Gastroesophageal sphincter (tissue), 4 donors: Measurements from ENCODE around the gene TOE1. TPM values are rescaled to one million over a fixed set of nuclear protein-coding genes. Genes with fewer than 3 reads are reported as not detected.

ENCODE experiments used
- ATAC-seq: fragments of 150-250 bp; one replicate; pipeline ENCODE4 v1.9.1; 2016; ENCODE audit warnings: mild to moderate bottlenecking, moderate library complexity
- H3K27ac ChIP-seq, 4 donors: fragments of 200-600 bp; sonication (generic) in 3 of 4; 1 replicate in 3 of 4; 2 replicates in 1 of 4; pipeline ENCODE4 v1.5.1; 2016 to 2019
- H3K27me3 ChIP-seq: fragments of 200-600 bp; sonication (generic); one replicate; pipeline ENCODE4 v1.5.1; 2019
- H3K36me3 ChIP-seq, 2 donors: fragments of 200-600 bp; sonication (generic); one replicate each; pipeline ENCODE4 v1.5.1; 2019; ENCODE audit warnings: control low read depth in 1 of 2
- H3K4me1 ChIP-seq, 3 donors: fragments of 200-600 bp; sonication (generic); 1 replicate in 2 of 3; 2 replicates in 1 of 3; pipeline ENCODE4 v1.5.1; 2016 to 2019; ENCODE audit warnings: control low read depth in 2 of 3
- H3K4me3 ChIP-seq, 2 donors: fragments of 200-600 bp; sonication (generic); one replicate each; pipeline ENCODE4 v1.5.1; 2019; ENCODE audit warnings: mild to moderate bottlenecking in 1 of 2, moderate library complexity in 1 of 2
- H3K9me3 ChIP-seq, 3 donors: fragments of 200-600 bp; sonication (generic); one replicate each; pipeline ENCODE4 v1.5.1; 2017 to 2019; ENCODE audit warnings: control low read depth in 2 of 3
- EP300 ChIP-seq: sonication (generic); formaldehyde crosslinking; IDR thresholded peaks from one replicate; pipeline ENCODE4 v1.6.1; 2017; ENCODE audit warnings: antibody characterized with exemption, mild to moderate bottlenecking
- POLR2A ChIP-seq, 2 donors: fragments of 450-650 bp; IDR thresholded peaks; one replicate each; pipeline ENCODE4 v1.6.1; 2017; ENCODE audit warnings: antibody characterized with exemption in 2 of 2, mild to moderate bottlenecking in 2 of 2, moderate library complexity in 1 of 2
- POLR2AphosphoS5 ChIP-seq: sonication (generic); formaldehyde crosslinking; IDR thresholded peaks from one replicate; pipeline ENCODE4 v1.6.1; 2017; ENCODE audit warnings: antibody characterized with exemption
- WGBS, 2 donors: methylation state at CpG; one replicate each; pipeline ENCODE4 v1.1.5; 2018; ENCODE audit warnings: low coverage in 1 of 2; 5-methylcytosine and 5-hydroxymethylcytosine counted together
- total RNA-seq, 4 donors: library from RNA; depleted of rRNA; stranded (reverse); fragments of >200 nt; gene quantifications; one replicate each; pipeline ENCODE4 v1.1.0, GENCODE V29; 2016
- TF ChIP-seq, protein P1 (sequence below), 4 experiments: fragments of 200-600 bp in 2 of 4; fragments of 450-650 bp in 2 of 4; sonication (generic) in 1 of 4; IDR thresholded peaks; one replicate each; pipeline ENCODE4 v1.5.1; 2017 to 2019; ENCODE audit warnings: antibody characterized with exemption in 4 of 4, mild to moderate bottlenecking in 2 of 4, moderate library complexity in 2 of 4

Gene TOE1
- total RNA-seq, 4 donors from 2014 or later = 7.0 to 9.9 (median 8.4) TPM

DNA sequence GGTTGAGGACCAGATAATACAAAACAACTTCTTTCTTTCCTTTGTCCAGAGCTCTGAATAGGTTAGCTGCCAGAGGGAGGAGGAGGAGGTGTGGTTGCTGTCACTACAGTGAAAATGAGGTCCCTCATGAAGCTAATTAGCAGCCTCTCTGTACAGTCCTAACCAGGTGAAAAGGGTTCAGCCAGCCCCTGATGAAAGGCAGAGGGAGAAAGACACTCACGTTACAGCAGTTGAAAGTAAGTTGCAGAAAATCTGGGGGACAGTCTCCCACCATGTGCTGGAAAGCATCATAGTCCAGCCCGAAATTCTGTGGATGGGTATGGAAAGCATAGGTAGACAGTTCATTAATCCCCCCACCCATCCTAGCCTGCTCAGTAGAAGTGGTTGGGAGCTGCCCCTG lies 6.5 kb downstream of the TOE1 start:
- no peak for ATAC-seq

DNA sequence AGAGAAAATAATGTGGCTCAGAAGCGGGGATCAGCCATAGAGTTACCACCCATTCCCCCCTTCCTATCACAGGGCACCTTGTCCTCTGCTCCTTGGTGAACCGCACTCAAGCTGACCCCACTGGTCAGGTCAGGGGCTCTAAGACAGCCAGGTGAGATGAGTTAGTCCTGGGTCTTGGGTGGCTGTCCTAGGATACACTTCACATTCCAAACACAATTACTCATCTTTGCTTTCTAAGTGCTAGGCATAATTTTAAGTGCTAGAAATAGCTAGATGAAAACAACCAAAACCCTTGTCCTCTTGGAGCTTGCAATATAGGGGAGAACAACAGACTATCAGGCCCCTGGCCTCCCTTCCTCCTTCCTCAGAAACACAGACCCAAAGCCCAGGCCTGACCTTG lies 8.1 kb downstream of the TOE1 start:
- Histone ChIP-seq H3K9me3 (no peaks in the 10 kb centered on the region), H3K27ac (peak overlapping the region; percentile 66 to 74 (median 72)), H3K4me1 (peaks cover 15 to 28% (median 18%) of the 10 kb centered on the region in 3 donors), H3K27me3 (no peaks in the 10 kb centered on the region), H3K36me3 (peaks cover 0 to 37% of the 10 kb centered on the region in 2 donors), H3K4me3 (no peak overlapping the region)
- TF ChIP-seq POLR2A (IDR thresholded peaks at IDR 0.05) (no peak), POLR2AphosphoS5 (no peak), EP300 (no peak)
- TF ChIP-seq, protein P1, sequence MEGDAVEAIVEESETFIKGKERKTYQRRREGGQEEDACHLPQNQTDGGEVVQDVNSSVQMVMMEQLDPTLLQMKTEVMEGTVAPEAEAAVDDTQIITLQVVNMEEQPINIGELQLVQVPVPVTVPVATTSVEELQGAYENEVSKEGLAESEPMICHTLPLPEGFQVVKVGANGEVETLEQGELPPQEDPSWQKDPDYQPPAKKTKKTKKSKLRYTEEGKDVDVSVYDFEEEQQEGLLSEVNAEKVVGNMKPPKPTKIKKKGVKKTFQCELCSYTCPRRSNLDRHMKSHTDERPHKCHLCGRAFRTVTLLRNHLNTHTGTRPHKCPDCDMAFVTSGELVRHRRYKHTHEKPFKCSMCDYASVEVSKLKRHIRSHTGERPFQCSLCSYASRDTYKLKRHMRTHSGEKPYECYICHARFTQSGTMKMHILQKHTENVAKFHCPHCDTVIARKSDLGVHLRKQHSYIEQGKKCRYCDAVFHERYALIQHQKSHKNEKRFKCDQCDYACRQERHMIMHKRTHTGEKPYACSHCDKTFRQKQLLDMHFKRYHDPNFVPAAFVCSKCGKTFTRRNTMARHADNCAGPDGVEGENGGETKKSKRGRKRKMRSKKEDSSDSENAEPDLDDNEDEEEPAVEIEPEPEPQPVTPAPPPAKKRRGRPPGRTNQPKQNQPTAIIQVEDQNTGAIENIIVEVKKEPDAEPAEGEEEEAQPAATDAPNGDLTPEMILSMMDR (IDR thresholded peaks at IDR 0.05) = no peak
- ATAC-seq = no peak
- 100% methylated on average over 1 of the region's 2 CpGs for WGBS, 2 donors

More for the DNA sequence above, 6.5 kb downstream of the TOE1 start:
- TF ChIP-seq, protein P1 (IDR thresholded peaks at IDR 0.05) = no peak
- TF ChIP-seq POLR2A (IDR thresholded peaks at IDR 0.05) = no peak
- no peak for TF ChIP-seq EP300
- TF ChIP-seq POLR2AphosphoS5 = no peak
- no peaks in the 10 kb centered on the region for H3K27me3 ChIP-seq
- peaks cover 15 to 43% (median 19%) of the 10 kb centered on the region in 3 donors for H3K4me1 ChIP-seq
- peaks cover 0 to 52% of the 10 kb centered on the region in 2 donors for H3K36me3 ChIP-seq
- H3K9me3 ChIP-seq = no peaks in the 10 kb centered on the region
- H3K4me3 ChIP-seq = no peak overlapping the region
- 90 to 100% methylated on average over 1 to 2 of the region's 2 CpGs for WGBS, 2 donors
- no peak overlapping the region for H3K27ac ChIP-seq

DNA sequence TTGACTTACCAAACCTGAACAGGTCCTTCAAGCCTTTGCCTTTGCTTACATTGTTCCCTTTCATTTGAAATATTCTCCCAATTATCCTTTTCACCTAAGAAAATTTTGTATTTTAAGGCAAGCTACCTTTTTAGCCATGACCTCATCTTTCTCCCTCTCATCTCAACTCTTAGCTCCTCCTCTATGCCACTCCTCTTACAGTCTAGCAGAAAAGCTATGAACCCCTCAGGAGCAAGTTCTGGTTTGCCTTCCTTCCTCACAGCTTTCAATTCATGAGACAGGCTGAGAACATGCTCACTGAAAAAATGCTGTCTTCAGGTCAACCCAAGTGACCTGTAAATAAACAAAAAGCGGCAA lies 8.6 kb downstream of the TOE1 start:
- ATAC-seq = no peak
- Histone ChIP-seq H3K9me3 (no peaks in the 10 kb centered on the region), H3K36me3 (peaks cover 0 to 35% of the 10 kb centered on the region in 2 donors), H3K27me3 (no peaks in the 10 kb centered on the region), H3K27ac (peak overlapping the region; percentile 66 to 74 (median 72)), H3K4me3 (no peak overlapping the region), H3K4me1 (peaks cover 15 to 28% (median 18%) of the 10 kb centered on the region in 3 donors)
- 0% methylated on average over 1 of the region's 1 CpG for WGBS, 2 donors
- TF ChIP-seq POLR2A (IDR thresholded peaks at IDR 0.05) = no peak
- TF ChIP-seq, protein P1 (IDR thresholded peaks at IDR 0.05) = no peak
- no peak for TF ChIP-seq EP300
- no peak for TF ChIP-seq POLR2AphosphoS5

DNA sequence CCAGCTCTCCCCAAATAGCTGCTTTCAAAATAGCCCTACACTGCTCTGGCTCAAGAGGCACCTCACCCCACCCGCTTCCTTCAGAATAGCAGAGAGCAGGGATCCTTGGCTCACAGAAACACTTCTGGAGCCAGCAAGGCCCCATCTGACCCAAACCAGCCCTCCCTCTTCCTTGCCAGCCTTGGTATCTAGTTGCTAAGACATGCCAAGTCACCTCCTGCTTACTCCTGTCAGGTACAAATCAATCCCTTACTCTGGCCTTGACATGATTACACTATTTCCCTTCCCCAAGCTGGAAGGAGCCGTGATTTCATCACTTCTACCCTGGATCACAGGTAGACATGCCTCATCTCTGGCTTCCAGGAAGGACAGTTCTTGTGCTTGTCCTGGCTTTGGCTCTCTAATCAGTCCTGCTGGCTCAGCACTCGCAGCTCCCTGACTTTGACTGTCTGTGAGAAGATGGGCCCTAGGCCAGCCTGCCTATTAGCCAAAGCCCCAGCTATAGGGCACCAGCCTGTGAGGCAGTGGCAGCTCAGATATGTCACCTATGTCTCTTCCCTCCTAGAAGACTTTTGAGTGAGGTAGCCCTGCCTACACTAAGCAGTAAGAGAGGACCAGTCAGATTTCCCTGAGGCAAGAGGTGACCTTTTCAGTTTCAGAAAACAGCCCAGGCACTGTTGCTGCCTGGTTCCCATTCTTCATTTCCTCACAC lies 9.2 kb downstream of the TOE1 start:
- no CpG with 5 or more reads among the region's 3 CpGs for WGBS, 2 donors
- TF ChIP-seq, protein P1 (IDR thresholded peaks at IDR 0.05) = no peak
- TF ChIP-seq POLR2A (IDR thresholded peaks at IDR 0.05) = no peak
- TF ChIP-seq POLR2AphosphoS5 = no peak
- no peak for TF ChIP-seq EP300
- H3K4me1 ChIP-seq = peaks cover 15 to 28% (median 18%) of the 10 kb centered on the region in 3 donors
- H3K27ac ChIP-seq = peak overlapping the region; percentile 66 to 74 (median 72)
- no peaks in the 10 kb centered on the region for H3K9me3 ChIP-seq
- peak; percentile 59 for ATAC-seq
- no peak overlapping the region for H3K4me3 ChIP-seq
- H3K27me3 ChIP-seq = no peaks in the 10 kb centered on the region
- H3K36me3 ChIP-seq = peaks cover 0 to 29% of the 10 kb centered on the region in 2 donors

DNA sequence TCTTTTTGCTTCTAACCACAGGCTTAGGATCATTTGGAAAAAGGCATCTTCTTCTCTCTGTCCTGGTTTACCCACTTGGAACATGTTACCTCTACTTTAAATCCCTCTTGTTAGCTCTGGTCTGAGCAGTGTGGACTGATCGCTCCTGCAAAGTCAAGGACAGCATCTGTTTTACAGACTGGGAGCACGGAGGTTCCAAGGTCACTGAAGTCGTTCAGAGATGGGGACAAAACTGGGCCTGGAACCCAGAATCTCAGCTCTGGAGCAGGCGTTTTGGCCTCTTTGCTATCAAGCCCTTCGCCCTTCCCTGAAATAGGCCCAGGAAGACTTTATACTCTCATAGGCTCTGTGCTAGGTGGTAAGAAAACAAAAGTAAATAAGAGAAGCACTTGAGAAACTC lies 11.5 kb downstream of the TOE1 start:
- 87 to 92% methylated on average over 4 of the region's 5 CpGs for WGBS, 2 donors
- H3K4me3 ChIP-seq = no peak overlapping the region
- no peak for TF ChIP-seq EP300
- TF ChIP-seq, protein P1 (IDR thresholded peaks at IDR 0.05) = no peak
- H3K36me3 ChIP-seq = peaks cover 0 to 10% of the 10 kb centered on the region in 2 donors
- no peaks in the 10 kb centered on the region for H3K9me3 ChIP-seq
- peaks cover 15 to 28% (median 18%) of the 10 kb centered on the region in 3 donors for H3K4me1 ChIP-seq
- no peak overlapping the region for H3K27ac ChIP-seq
- ATAC-seq = no peak
- no peaks in the 10 kb centered on the region for H3K27me3 ChIP-seq
